GM19438 (cell line): ENCODE data around the gene DLGAP4.

Source experiments
- ATAC-seq: cut with Tn5 transposase; IDR thresholded peaks from one replicate; pipeline ENCODE4 v1.9.1; 2021; ENCODE audit warnings: low read depth; ENCODE audit not compliant: unreplicated experiment

Gene DLGAP4

GRCh38 chr20:36305602-36306551 lies at the start of gene DLGAP4:
Gene DLGAP4, plus strand, starts transcription at chr20:36306339. Its CDS starts 125,379 bp downstream, at chr20:36431718.
- ATAC-seq, result no peak

- no peak for ATAC-seq
Observed at GRCh38 chr20:36259177-36260061, 46.7 kb upstream of the DLGAP4 start.

GRCh38 chr20:36260316-36260715 lies 45.8 kb upstream of the DLGAP4 start:
- ATAC-seq, result no peak

- no peak for ATAC-seq
Observed at GRCh38 chr20:36261389-36262105, 44.6 kb upstream of the DLGAP4 start.

- no peak for ATAC-seq
Observed at GRCh38 chr20:36262440-36262839, 43.7 kb upstream of the DLGAP4 start.

GRCh38 chr20:36264426-36265246 lies 41.5 kb upstream of the DLGAP4 start:
- no peak for ATAC-seq

GRCh38 chr20:36266189-36266588 lies 40.0 kb upstream of the DLGAP4 start:
- ATAC-seq, result no peak

- ATAC-seq, result no peak
Observed at GRCh38 chr20:36267605-36268381, 38.3 kb upstream of the DLGAP4 start.

GRCh38 chr20:36268440-36269342 lies 37.4 kb upstream of the DLGAP4 start:
- no peak for ATAC-seq

GRCh38 chr20:36269507-36269906 lies 36.6 kb upstream of the DLGAP4 start:
- no peak for ATAC-seq

GRCh38 chr20:36270744-36271638 lies 35.1 kb upstream of the DLGAP4 start:
- no peak for ATAC-seq

GRCh38 chr20:36271639-36272546 lies 34.2 kb upstream of the DLGAP4 start:
- ATAC-seq, result no peak

GRCh38 chr20:36272547-36273220 lies 33.5 kb upstream of the DLGAP4 start:
- no peak for ATAC-seq

- ATAC-seq, result no peak
Observed at GRCh38 chr20:36273414-36274180, 32.5 kb upstream of the DLGAP4 start.
